ENCODE data around the gene MCM7. TPM values are rescaled to one million over a fixed set of nuclear protein-coding genes. Genes with fewer than 3 reads are reported as not detected.
"Not testable (repeated sequence)": the region's sequence is repeated elsewhere in the genome, so short reads cannot be mapped to it uniquely, and the experiment has no call there.

The MCM7 gene
- total RNA-seq, 1 donor from 2014 or later: 196 TPM

GRCh38 chr7:100130608-100131453 is 29.6 kb upstream of the MCM7 start:
- DNase-seq: peak; percentile 89
- TF ChIP-seq CTCF (IDR thresholded peaks at IDR 0.05; ENCODE audit: partially characterized antibody, unreplicated experiment): peak; percentile 87
- peaks cover 2% of the 10 kb centered on the region for H3K9me3 Mint-ChIP-seq (ENCODE audit: unreplicated experiment)
- H3K4me1 Mint-ChIP-seq (ENCODE audit: low read depth, unreplicated experiment): peaks cover 3% of the 10 kb centered on the region
- H3K36me3 Mint-ChIP-seq (ENCODE audit: unreplicated experiment): no peaks in the 10 kb centered on the region
- no peak overlapping the region for H3K27ac Mint-ChIP-seq (ENCODE audit: unreplicated experiment)
- peak overlapping the region; percentile 34 for H3K4me3 Mint-ChIP-seq (ENCODE audit: unreplicated experiment)
- H3K27me3 Mint-ChIP-seq (ENCODE audit: unreplicated experiment): peaks cover 5% of the 10 kb centered on the region

- not testable (repeated sequence) for DNase-seq; H3K36me3 Mint-ChIP-seq (ENCODE audit: unreplicated experiment); H3K9me3 Mint-ChIP-seq (ENCODE audit: unreplicated experiment); H3K27me3 Mint-ChIP-seq (ENCODE audit: unreplicated experiment); H3K27ac Mint-ChIP-seq (ENCODE audit: unreplicated experiment); H3K4me1 Mint-ChIP-seq (ENCODE audit: low read depth, unreplicated experiment); H3K4me3 Mint-ChIP-seq (ENCODE audit: unreplicated experiment)
These were observed 29.0 kb upstream of the MCM7 start for GRCh38 chr7:100130220-100130607.

- DNase-seq: no peak
- Mint-ChIP-seq H3K4me3 (ENCODE audit: unreplicated experiment) (peak overlapping the region; percentile 83), H3K36me3 (ENCODE audit: unreplicated experiment) (no peaks in the 10 kb centered on the region), H3K27me3 (ENCODE audit: unreplicated experiment) (peaks cover 7% of the 10 kb centered on the region), H3K9me3 (ENCODE audit: unreplicated experiment) (peaks cover 2% of the 10 kb centered on the region), H3K4me1 (ENCODE audit: low read depth, unreplicated experiment) (peaks cover 3% of the 10 kb centered on the region), H3K27ac (ENCODE audit: unreplicated experiment) (peak overlapping the region; percentile 38)
- no peak for TF ChIP-seq CTCF (IDR thresholded peaks at IDR 0.05; ENCODE audit: partially characterized antibody, unreplicated experiment)
These were observed 27.4 kb upstream of the MCM7 start for GRCh38 chr7:100128637-100128963.

- Mint-ChIP-seq H3K27ac (ENCODE audit: unreplicated experiment) (peak overlapping the region; percentile 38), H3K4me1 (ENCODE audit: low read depth, unreplicated experiment) (peaks cover 3% of the 10 kb centered on the region), H3K27me3 (ENCODE audit: unreplicated experiment) (peaks cover 7% of the 10 kb centered on the region), H3K9me3 (ENCODE audit: unreplicated experiment) (peaks cover 2% of the 10 kb centered on the region), H3K36me3 (ENCODE audit: unreplicated experiment) (no peaks in the 10 kb centered on the region), H3K4me3 (ENCODE audit: unreplicated experiment) (peak overlapping the region; percentile 83)
- no peak for TF ChIP-seq CTCF (IDR thresholded peaks at IDR 0.05; ENCODE audit: partially characterized antibody, unreplicated experiment)
- peak; percentile 56 for DNase-seq
These were observed 26.9 kb upstream of the MCM7 start for GRCh38 chr7:100127866-100128636.

- peaks cover 7% of the 10 kb centered on the region for H3K27me3 Mint-ChIP-seq (ENCODE audit: unreplicated experiment)
- no peaks in the 10 kb centered on the region for H3K36me3 Mint-ChIP-seq (ENCODE audit: unreplicated experiment)
- TF ChIP-seq CTCF (IDR thresholded peaks at IDR 0.05; ENCODE audit: partially characterized antibody, unreplicated experiment): no peak
- H3K4me1 Mint-ChIP-seq (ENCODE audit: low read depth, unreplicated experiment): no peaks in the 10 kb centered on the region
- peak within 1 kb of the TSS; percentile 96 for H3K4me3 Mint-ChIP-seq (ENCODE audit: unreplicated experiment)
- H3K27ac Mint-ChIP-seq (ENCODE audit: unreplicated experiment): peak within 1 kb of the TSS; percentile 99
- H3K9me3 Mint-ChIP-seq (ENCODE audit: unreplicated experiment): peaks cover 2% of the 10 kb centered on the region
- DNase-seq: peak; percentile 91
These were observed 26.0 kb upstream of the MCM7 start, which contains the start of gene MBLAC1 for GRCh38 chr7:100126931-100127865. Gene MBLAC1, plus strand, starts transcription at chr7:100126967. Its CDS starts 429 bp downstream, at chr7:100127396.
